HCEC 1CT (cell line): ENCODE measurements around the gene SMARCC1.

Source experiments
- DNase-seq: peaks from one replicate; pipeline ENCODE4 v3.0.0-alpha.2; 2017

Gene SMARCC1

DNA sequence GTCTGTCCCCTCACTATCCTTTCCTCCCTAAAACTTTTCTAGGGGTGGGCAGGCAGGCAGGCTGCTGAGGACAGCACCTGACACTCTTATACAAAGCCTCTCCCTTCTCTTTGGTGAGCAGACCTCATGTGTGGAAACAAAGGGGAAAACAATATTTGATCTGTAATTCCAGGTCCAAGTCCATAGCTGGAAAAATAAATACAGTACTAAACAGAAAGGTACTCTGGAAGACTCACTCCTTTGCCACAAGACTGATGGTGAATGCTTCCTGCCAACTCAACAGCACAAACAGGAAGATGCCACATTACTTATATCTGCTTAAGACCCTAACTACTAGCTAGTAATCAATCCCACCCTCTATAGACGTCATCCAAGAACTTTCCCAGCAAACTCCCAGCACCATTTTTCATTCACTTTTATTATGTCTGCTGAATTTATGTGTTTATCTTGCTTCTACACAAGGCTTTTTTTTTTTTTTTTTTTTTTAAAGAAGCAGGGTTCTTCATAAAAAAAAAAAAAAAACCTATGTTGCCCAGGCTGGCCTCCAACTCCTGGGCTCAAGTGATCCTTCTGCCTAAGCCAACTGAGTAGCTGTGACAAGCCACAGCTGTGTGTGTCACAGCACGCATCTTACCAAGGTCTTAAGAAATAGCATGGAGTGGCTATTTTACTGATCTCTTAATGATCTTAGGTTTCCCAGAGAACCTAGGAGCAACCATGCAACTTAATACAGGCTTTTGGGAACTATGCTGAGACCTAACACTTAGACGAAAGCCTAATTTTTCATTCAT, 158.8 kb downstream of the SMARCC1 start:
- no peak for DNase-seq

DNA sequence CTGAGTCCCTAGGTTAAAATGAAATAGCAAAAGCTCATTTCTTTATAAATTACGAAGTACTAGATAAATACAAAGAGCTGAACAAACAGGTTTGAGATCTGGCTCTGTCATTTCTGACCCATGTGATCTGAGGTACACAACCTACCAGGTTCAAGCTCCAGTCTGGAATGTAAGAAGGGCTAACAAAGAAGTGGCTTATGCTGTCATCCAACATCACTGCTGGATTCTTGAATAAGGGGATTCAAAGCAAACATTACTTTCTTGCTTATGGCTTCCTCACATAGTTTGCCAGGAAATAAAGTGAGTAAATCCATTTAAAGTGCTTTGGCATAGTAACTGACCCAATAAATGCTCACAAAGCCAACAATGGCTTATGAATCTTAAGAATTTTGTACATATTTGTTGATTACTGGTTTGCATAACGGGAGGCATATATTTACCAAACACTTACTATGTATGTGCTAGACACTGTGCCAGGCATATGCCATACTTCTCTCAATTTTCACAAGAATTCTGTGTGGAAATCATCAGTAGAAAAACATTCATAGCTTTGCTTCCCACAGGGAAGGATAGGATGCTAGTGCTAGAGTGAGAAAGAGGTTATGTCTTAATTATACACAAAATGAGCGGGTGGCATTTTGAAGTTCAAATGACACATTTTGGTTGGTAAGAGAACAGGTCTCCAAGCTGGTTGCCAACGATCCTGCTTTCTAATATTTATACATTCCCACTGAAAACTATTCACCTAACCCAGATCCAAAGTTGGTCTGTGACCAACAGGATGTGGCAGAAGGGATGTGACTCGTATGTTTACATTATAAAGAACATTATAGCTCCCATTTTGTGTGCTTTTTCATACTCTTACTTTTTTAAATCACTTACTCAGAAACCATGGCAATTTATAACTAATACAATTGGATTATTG, 164.3 kb downstream of the SMARCC1 start:
- DNase-seq, result peak; percentile 43

DNA sequence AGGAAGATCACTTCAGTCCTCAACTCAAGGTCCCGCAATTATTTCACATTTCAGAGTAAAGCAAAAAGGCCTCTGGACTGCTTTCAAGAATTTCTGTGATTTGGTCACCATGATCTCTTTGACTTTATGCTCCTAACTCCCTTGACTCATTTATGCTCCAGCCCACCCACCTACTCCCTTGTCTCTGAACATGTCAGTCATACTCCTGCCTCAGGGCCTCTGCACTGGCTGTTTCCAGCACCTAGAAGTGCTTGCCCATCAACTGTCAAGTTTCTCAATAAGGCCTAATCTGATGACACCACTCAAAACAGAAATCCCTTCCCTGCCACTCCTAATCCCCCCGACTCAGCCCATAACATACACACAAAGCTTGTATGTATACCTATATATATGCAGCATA, 166.9 kb downstream of the SMARCC1 start:
- no peak for DNase-seq

DNA sequence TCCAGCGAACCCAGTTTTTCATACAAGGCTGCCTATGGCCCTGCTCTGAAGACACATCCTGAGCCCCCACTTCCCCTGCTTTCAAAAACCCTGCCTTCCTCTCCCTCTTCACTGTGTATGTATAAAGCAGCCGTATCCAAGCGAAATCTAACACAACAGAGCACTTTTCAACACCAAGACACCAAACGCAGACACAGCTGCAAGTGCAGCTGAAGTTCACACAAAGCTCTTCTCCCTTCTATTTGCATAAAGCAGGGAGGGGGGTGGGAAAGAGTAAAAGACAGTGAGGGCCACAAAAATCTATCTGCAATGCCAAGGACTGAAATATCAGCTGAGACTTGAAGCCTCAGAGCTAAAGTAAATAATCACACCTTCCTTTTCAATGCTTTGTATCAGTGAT, 168.0 kb downstream of the SMARCC1 start:
- DNase-seq, result no peak

DNA sequence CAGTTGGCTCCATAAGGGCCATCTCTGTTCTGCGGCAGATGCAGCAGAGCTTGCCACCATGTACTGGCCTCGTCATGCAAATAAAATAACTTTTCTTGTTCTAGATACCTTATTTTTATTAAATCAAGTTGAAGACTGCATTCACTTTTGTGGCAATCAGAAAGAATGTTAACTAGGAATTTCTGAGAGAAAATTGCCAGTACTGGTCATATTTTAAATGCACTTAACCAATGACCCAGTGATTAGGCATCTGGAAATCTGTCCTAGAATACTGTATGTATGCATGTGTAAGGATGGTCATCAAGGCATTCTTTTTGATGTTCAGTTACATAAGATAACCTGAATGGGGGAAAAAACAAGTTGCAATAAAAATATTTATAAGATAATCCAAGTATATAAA, 168.8 kb downstream of the SMARCC1 start:
- DNase-seq, result no peak

DNA sequence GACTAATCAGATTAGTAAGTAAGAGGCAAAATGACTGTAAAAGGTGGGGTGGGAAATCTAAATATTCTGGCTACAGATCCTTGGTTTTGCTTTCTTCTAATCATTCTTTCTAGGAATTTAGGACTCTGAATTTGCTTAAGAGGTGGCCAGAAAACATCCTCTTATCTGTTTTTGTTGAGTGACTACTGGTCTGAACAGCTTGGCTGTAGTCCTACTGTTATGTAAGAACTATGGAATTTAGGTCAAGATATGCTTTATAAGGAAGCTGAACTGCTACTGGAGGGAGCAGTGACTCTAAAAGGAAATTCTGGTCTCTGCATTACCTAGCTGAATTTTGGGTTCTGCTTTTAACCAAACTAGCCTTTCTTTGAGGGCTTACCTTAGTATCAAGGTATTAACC, 169.5 kb downstream of the SMARCC1 start:
- peak; percentile 77 for DNase-seq

DNA sequence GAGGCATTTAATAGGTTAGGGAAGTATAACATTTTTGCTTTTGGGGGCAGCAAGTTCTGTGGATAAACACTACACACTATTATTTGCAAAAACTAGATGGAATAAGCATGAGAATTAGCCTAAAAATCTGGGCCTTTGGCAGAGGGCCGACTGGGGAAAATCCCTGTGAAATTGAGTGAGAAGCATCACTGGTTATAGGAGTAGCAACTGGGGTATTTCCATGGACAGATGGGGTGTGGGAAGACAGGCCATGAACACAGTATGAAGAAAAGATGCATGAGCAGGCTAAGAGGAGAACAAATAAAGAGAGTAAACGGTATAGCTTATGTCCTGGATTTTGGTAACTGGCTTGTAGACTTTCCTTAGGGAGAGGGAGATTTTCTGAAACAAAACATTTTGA, 170.1 kb downstream of the SMARCC1 start:
- no peak for DNase-seq

DNA sequence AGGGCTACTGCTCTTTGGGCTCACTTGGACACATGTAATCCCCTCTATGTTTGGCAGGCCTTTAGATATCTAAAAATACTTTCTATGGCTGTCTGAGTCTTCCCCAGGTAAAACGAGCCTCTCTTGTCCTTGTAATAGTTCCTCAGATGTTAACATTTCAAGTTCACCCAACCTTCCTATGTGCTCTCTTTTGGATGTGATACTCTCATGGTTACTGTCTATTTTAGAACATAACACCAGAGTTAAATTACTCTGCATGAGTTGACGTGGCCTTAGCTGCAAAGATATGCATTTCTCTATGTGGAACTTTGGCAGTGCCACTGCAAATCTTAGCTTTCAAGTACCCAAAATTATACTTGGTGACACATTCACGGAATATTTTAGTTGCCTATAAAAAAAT, 171.1 kb downstream of the SMARCC1 start:
- no peak for DNase-seq

DNA sequence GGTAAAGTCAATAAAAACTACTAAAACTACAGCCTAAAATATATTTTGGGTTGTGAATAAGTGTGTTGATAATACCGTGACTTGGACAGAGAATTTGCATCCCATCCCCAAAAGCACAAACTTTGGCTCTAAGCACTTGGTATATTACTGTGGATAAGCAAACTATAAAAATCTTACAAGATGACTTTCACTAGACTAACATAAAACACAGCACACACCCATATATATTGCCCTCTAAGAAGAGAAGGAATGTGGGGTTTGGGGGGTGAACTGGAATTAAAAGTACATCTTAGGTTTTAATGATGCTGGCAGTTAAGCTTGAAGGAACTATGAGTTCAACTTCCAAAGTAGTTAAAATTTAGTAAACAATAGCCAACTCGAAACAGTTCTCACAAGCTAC, 174.4 kb downstream of the SMARCC1 start:
- no peak for DNase-seq

DNA sequence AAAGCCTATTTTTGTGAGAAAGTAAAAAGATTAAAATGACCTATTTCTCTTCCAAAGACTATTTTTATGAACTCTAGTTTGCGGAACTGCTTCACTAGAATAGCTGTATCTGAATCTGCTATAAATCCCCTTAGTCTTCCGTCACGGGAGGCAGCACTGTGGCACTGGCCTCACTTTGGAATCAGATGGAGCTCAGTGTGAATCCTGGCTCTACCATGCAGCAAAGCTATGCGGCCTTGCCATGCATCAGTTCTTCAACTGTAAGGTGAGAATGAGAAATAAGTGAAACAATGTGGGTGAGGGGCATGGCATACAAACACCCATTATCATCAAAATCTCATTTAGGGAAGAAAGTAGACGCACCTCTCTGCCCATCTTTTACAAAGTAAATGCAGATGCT, 175.5 kb downstream of the SMARCC1 start:
- no peak for DNase-seq

DNA sequence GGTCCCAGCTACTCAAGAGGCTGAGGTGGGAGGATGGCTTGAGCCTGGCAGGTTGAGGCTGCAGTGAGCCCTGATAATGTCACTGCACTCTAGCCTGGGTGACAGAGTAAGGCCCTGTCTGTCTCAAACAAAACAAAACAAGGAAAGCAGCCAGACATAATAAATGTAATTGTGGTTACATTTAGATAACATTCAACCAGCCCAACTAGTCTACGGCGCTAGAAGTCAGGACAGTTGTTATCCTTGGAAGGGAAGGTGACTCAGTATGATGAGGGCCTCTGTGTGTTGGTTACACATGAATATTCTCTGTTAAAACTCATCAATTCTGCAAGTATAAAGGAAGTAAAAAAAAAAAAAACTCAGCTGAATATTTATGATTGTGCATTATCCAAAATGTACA, 176.0 kb downstream of the SMARCC1 start:
- DNase-seq, result no peak

DNA sequence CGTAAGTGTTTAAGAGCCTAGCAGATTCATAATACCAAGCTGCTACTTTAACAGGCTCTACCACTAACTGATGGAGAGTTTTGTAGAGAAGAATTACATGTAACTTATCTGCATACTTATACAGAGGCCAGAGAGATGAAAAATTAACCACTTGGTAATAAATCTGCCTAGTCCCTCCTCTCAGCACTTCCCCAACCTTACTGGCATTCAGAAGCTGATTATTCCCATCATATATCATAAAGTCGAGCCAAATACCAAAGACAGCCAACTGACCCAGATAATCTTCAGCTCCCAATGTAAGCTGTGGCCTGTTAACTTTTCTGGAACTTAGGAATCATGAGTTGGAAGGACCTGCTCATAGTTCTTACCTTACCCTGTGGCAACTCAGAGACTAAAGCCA, 177.5 kb downstream of the SMARCC1 start:
- DNase-seq, result no peak

DNA sequence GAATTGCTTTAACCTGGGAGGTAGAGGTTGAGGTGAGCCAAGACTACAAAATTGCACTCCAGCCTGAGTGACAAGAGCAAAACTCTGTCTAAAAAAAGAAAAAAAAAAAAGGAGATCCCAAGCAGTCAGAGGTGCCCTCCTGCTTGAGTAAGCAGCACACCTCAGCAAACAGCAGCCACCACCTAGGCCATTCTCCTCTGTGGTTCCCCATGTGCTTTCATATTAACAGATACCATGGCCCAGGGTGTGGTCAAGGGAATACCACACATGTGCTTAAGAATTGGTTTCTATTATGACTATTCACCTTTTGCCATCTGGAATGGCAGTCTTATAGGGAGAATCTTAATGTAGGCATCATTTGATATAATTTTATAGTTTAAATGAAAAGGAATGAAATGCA, 178.4 kb downstream of the SMARCC1 start:
- DNase-seq, result no peak

DNA sequence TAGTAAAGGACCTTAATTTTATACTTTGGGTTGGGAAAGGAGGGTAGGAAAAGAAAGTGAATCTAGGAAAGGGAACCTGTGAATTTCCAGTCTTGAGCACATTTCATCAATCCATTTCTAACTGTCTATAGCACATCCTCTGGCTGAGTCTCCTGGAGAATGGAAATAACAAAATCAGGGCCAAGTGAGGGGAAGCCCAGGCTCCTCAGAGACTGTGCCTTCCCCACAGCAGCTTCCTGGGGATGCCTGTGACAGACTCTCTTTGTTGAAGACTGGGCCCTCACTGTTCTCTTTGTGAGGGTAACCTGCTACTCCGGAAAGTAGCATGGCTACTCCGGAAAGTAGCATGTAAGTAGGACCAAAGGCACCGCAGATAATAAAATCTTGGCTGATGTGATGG, 180.4 kb downstream of the SMARCC1 start:
- no peak for DNase-seq

DNA sequence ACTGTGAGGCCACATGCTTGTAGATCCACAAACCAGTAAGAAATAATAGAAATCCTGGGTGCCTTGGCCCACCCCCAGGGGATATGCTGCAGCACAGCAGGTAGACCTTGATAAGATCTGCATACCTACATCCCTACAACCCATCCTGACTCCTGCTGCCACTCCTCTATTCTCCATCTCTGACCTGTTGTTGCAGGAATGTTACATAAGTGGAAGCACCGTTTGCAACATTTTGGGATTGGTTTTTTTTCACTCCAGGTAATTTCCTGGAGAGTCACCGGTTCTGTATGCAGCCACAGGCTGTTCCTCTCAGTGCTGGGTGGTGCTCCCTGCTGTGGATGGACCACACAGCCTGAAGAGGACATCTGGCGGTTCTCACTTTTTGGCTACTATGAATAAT, 186.9 kb downstream of the SMARCC1 start:
- no peak for DNase-seq

DNA sequence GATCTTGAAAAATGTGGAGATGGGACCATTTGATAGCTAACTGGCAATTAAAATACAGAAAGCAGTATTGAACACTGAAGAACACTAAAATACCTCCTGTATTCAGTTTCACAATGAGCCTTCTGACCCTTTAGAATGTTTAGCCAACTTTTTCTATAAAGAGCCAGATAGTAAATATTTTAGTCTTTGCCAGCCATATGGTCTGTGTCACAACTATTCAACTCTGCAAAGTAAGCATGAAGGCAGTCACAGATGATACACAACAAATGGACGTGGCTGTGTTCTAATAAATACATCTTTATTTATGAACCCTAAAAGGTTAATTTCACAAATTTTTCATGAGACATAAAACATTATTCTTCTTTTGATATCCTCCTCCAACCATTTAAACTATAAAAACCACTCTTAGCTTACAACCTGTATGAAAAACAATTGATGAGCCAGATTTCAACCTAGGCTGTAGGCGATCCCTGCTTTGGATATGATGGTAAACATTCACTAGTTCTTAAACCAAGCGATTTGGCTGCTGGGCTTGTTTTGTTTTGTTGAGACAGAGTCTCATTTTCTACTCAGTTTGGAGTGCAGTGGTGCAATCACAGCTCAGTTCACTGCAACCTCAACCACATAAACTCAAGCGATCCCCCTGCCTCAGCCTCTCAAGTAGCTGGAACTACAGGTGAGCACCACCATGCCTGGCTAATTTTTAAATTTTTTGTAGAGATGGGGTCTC, 189.5 kb downstream of the SMARCC1 start:
- DNase-seq, result no peak

DNA sequence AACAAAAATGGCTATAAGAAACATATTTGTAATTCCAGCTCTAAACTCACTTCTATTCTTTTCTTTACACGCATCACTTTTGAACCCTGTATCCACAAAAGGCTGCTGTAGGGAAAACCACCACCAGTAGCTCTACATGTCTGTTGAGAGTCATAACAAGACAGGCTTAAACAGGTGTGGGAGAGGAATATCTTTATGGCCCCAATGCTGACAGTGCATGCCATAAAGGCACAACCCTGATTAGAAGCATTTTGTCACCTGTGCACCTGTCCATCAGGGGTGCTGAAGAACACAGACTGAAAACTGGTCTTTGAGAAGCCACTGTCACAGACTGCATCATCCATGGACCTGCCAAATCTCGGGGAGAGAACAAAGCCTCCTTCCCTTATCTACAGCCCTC, 191.5 kb downstream of the SMARCC1 start:
- DNase-seq, result no peak

DNA sequence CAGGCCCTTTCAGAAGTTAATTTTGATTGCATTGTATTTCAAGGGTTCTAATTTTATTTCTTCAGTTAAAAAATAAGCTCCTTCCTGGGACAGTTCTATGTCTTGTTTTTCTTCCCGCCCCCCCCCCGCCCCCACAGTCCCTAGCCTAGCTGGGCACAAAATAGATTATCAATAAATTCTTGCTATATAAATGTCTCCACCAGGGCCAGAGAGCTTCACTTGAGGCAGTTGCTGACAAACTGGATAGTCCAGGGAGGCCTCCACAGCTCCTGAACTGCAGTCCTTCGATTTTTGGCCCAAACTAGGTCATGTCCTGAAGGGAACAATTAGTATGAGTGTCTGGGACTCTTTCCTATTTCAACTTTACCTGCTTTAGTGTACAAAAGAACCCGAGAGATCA, 193.1 kb downstream of the SMARCC1 start:
- DNase-seq, result no peak

DNA sequence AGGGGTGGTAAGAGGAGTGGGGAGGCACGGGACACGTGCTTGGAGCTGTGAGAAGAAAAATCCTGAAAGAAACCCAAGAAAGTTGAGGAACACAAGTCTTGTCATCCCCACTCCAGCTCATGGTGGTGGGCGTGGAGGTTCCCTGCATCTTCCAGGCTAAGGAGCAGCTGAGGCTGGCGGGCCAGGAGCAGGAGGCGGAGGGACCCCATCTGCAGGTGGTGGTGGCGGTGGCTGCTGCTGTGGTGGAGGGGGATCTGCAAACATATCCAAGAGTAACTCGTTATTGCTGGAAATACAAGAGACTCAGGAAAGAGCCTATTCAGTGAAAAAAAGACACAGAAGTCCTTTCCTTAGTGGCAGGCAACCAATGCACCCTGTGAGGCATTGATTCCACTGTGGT, 193.6 kb downstream of the SMARCC1 start:
- DNase-seq, result no peak

DNA sequence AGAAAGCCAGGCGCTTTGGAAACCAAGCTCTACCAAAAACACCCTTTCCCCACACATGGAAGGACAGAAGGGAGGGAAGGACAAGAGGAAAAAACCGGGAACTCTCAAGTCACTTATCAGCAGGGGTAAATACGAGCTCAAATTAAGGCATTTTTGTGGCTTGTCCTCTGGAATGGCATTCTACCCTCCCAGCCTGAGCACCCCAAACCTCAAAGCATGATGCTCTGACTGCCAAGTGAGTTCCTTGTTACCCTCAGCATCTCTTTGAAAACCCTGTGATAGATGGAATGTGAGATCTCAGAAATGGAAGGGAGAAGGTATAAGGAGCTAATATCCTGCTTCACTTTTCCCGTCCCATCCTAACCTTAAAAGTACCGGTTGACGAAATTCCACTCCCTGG, 194.9 kb downstream of the SMARCC1 start:
- no peak for DNase-seq

DNA sequence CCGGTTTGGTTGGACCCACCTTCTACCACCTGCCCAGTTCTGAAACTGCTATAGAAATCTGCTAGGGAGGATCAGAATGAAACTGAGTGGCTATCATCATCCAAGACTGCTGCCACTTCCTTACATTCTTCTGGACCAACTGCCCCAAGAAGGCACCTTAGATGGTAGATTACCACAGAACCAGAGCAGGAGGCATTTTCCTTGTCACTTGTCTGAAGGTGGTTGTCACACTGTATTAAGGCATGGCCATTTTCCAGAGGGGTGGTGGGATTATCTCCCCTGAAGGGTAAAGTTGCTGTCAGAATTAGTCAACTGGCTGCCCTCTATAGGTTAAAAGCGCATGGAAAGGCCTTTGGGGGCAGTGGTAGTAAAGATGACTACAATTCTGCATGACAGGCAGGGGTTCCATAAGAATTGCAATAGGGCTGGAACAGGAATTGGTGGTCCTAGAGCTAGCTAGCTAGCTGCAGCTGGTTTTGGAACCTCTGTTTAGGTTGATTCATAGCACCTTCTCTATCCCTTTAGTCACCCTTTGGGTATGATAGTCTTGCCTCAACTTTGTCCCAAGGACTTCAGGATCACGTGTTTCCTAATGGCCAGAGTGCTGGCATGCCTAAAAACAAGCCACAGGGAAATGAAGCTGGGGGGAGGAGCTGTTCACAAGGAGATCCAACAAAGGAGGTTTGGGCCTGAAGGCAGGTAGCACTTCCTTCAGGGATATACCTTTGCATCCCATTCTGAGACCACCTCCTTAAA, 198.2 kb downstream of the SMARCC1 start:
- DNase-seq, result peak; percentile 25

DNA sequence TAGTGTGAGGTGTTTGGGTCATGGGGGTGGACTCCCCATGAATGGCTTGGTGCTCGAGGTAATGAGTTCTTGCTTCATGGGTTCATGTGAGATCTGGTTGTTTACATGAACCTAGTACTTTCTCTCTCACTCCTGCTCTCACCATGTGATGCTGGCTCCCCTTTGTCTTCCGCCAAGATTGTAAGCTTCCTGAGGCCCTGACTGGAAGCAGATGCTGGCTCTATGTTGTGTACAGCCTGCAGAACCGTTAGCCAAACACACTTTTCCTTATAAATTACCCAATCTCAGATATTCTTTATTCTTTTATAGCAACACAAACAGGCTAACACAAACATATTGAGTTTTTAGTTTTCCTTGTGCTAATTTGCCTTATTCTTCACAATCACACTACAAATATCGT, 199.9 kb downstream of the SMARCC1 start:
- DNase-seq, result no peak

DNA sequence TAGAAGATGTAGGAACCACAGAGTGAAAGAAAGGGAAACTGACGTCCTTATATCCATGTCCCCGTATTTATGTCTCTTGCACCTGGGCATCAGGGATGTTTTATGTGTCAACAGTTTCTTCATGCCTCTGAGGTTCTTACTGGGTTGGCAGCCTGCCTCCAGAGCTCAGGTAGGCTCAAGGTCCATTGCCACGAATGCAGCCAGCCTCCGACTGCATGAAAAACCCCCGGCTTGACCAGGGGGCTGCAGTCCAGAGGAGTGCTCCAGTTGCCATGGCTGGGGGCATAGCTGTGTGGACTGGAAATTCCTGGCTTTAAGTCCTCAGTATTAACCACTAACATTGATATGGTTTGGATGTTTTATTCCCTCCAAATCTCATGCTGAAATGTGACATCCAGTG, 200.3 kb downstream of the SMARCC1 start:
- no peak for DNase-seq
